ENCODE measurements around the gene DDO.
A peak's percentile ranks its signal among the peaks of the same experiment; 100 is the strongest.

Gene DDO

DNA sequence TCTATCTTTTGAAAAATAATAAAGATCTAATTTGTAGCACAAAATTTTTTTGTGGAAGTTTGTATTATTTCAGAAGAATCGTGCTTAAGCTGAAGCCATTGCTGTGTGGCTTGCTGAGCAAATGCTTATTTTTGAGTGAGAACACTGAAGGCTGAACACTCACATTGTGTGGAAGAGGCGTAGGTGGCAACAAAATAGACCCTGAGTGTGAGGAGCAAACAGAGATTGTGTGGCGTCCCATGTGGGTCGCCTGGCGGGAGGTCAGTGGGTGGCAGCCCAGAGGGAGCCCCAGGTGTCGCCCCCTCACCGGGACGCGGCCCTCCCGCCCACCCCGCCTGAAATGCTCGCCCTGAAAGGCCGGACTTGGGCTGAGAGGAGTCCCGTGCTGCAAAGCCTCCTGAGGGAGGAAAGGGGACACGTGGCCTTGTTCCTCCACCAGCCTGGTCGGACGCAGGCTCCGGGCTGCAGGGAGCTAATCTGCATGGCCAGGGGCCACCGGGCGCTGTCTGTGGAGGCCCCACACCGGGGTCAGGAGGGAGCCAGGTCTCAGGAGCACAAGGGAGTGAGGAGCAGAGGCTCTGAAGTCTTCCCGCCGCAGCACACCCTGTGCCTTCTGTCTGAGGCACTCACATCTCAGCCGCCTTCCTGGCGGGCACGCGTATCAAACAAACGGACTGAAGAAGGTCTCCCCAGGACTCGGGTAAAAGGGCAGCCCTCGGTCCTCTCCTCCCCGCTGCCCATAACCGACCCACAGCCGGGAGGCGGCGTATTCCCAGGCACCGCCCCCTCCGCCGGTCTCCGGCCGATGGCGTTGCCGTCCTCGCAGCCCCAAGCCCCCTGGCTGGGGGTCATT lies 15.9 kb downstream of the DDO start:
- TF ChIP-seq CTCF (IDR thresholded peaks at IDR 0.05; ENCODE audit: low read depth, low read length, missing control alignments), result no peak
- H3K4me3 ChIP-seq (replicated peaks; ENCODE audit: low read depth, low read length), result no peak overlapping the region
- DNase-seq (ENCODE audit: extremely low read depth, low read depth), result no peak

DNA sequence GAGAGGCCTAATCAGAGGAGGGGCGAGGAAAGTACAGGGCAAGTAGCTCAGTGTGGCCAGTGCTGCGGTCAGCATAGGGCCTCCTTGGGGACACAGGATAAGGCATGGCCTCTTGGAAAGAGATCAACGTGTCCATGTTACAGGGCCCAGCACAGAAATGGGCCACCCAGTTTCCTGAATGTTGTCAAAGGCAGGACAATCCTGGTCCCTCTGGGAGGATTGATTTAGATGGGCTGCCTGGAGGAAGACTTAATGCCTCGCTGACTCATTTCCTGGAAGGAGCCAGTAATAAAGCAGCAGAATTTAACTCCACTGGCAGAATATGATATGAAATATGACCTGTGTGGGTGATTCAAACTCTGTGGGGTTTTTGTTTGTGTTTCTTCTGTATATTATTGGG lies 16.6 kb downstream of the DDO start:
- no peak for TF ChIP-seq CTCF (IDR thresholded peaks at IDR 0.05; ENCODE audit: low read depth, low read length, missing control alignments)
- peak; percentile 20 for DNase-seq (ENCODE audit: extremely low read depth, low read depth)
- no peak overlapping the region for H3K4me3 ChIP-seq (replicated peaks; ENCODE audit: low read depth, low read length)

GRCh38 chr6:110395221-110395620 lies 20.2 kb downstream of the DDO start:
- H3K4me3 ChIP-seq (replicated peaks; ENCODE audit: low read depth, low read length), result no peak overlapping the region

DNA sequence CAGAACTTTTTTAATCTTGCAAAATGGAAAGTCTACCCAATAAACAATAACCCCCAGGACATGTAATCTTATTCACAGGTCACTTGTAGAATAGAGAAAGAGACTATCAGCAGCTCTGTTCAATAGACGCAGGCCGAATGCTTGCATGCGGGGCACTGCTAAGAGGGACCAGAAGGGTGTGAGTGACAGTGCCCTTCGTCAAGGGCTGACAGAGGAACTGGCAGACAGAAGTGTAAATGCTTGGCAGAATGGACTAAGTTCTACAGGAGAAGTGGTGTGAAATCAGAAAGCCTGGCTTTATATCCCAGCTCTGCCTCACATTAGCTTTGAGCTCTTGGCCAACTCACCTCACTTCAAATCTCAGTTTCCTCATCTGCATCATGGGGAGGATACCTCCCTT lies 21.0 kb downstream of the DDO start:
- no peak for TF ChIP-seq CTCF (IDR thresholded peaks at IDR 0.05; ENCODE audit: low read depth, low read length, missing control alignments)
- H3K4me3 ChIP-seq (replicated peaks; ENCODE audit: low read depth, low read length), result no peak overlapping the region
- DNase-seq (ENCODE audit: extremely low read depth, low read depth), result no peak

More at GRCh38 chr6:110395221-110395620, 20.2 kb downstream of the DDO start:
- DNase-seq (ENCODE audit: extremely low read depth, low read depth), result no peak
- no peak for TF ChIP-seq CTCF (IDR thresholded peaks at IDR 0.05; ENCODE audit: low read depth, low read length, missing control alignments)

- DNase-seq (ENCODE audit: extremely low read depth, low read depth), result no peak
- no peak overlapping the region for H3K4me3 ChIP-seq (replicated peaks; ENCODE audit: low read depth, low read length)
- no peak for TF ChIP-seq CTCF (IDR thresholded peaks at IDR 0.05; ENCODE audit: low read depth, low read length, missing control alignments)
Observed at GRCh38 chr6:110392727-110393126, 22.6 kb downstream of the DDO start.

DNA sequence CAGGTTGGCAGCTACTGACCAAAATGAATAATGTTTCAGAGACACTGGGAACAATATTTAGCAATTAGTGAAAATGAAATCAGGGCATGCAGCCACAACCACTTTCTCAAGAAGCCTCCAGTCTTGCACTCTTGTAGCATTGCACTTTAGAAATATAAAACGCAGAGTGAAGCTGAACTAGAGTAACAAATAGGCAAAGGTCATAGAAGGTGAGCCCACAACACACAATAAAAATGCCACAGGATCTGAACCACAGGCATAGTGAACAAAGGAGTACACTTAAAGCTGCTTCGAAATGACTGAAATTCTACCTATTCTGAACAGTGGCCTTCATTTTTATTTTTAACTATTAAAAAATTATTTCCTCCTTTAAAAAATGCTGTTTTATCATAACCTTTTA lies 25.0 kb downstream of the DDO start:
- no peak for DNase-seq (ENCODE audit: extremely low read depth, low read depth)
- no peak for TF ChIP-seq CTCF (IDR thresholded peaks at IDR 0.05; ENCODE audit: low read depth, low read length, missing control alignments)
- no peak overlapping the region for H3K4me3 ChIP-seq (replicated peaks; ENCODE audit: low read depth, low read length)
